B cell (primary cell): ENCODE data around the gene PXDC1. TPM values are rescaled to one million over a fixed set of nuclear protein-coding genes. Genes with fewer than 3 reads are reported as not detected.

Experiments
- ATAC-seq: fragments of 200-7000 bp; cut with Tn5 transposase; one replicate; pipeline ENCODE4 v1.10.0; 2021; ENCODE audit warnings: low read depth, mild to moderate bottlenecking, moderate number of reproducible peaks, moderate library complexity
- CTCF ChIA-PET: fragments of 350-600 bp; sonication (Branson Sonifier 250); formaldehyde crosslinking; loops from one replicate; lab custom pipeline; 2021; ENCODE audit warnings: antibody characterized with exemption, inconsistent platforms; lab: Charles Lee
- POLR2A ChIA-PET: fragments of 350-600 bp; sonication (Branson Sonifier 250); formaldehyde crosslinking; loops from one replicate; lab custom pipeline; 2021; ENCODE audit warnings: antibody characterized with exemption; lab: Charles Lee
- DNase-seq: peaks from one replicate; pipeline ENCODE4 v3.0.0; 2013
- H2AFZ ChIP-seq: 2 replicates; pipeline ENCODE4 v1.6.1; 2012; ENCODE audit warnings: mild to moderate bottlenecking, low read depth, low read length; ENCODE audit not compliant: insufficient read depth, poor library complexity, severe bottlenecking
- H3K27ac ChIP-seq, 2 donors: 1 replicate in 1 of 2; 2 replicates in 1 of 2; pipeline ENCODE4 v1.5.1; 2012 to 2013; ENCODE audit warnings: low read length in 2 of 2, mild to moderate bottlenecking in 2 of 2, moderate library complexity in 1 of 2
- H3K27me3 ChIP-seq, 4 experiments: fragments of 200-600 bp in 1 of 4; sonication (generic) in 1 of 4; replicated peaks in 1 of 4; 1 replicate in 2 of 4; 2 replicates in 2 of 4; pipeline versions ENCODE4 v1.6.1 to v1.7.0; 2013 to 2016; ENCODE audit warnings: low read length in 3 of 4, mild to moderate bottlenecking in 2 of 4, mixed read lengths in 1 of 4, moderate library complexity in 1 of 4; ENCODE audit not compliant: insufficient read depth in 4 of 4, control insufficient read depth in 3 of 4; ENCODE audit errors: control extremely low read depth in 1 of 4
- H3K36me3 ChIP-seq, 2 experiments: replicated peaks in 1 of 2; 1 replicate in 1 of 2; 2 replicates in 1 of 2; pipeline versions ENCODE4 v1.6.1 to v1.7.1; 2013; ENCODE audit warnings: low read length in 1 of 2; ENCODE audit not compliant: insufficient read depth in 2 of 2, control insufficient read depth in 1 of 2; ENCODE audit errors: control extremely low read depth in 1 of 2, extremely low read depth in 1 of 2
- H3K4me1 ChIP-seq, 2 donors: fragments of 200-600 bp in 1 of 2; sonication (generic) in 1 of 2; 1 replicate in 1 of 2; 2 replicates in 1 of 2; pipeline versions ENCODE4 v1.5.1 to v1.6.1; 2013 to 2017; ENCODE audit warnings: low read length in 2 of 2; ENCODE audit not compliant: control insufficient read depth in 2 of 2, insufficient read depth in 2 of 2
- H3K4me2 ChIP-seq: replicated peaks from 2 replicates; pipeline ENCODE3; 2012; ENCODE audit warnings: mild to moderate bottlenecking, low read depth, low read length; ENCODE audit not compliant: poor library complexity, severe bottlenecking
- H3K4me3 ChIP-seq, 5 experiments: fragments of 200-600 bp in 1 of 5; sonication (generic) in 1 of 5; 1 replicate in 3 of 5; 2 replicates in 2 of 5; pipeline versions ENCODE4 v1.5.1 to v1.7.0; 2011 to 2016; ENCODE audit warnings: low read length in 4 of 5, mild to moderate bottlenecking in 4 of 5, low read depth in 2 of 5, control low read depth in 1 of 5, moderate library complexity in 1 of 5; ENCODE audit not compliant: insufficient read depth in 1 of 5; ENCODE audit errors: control extremely low read depth in 1 of 5, extremely low read depth in 1 of 5
- H3K79me2 ChIP-seq: fragments of 200-600 bp; sonication (generic); one replicate; pipeline ENCODE4 v1.6.0; 2016; ENCODE audit warnings: low read length; ENCODE audit not compliant: control insufficient read depth, insufficient read depth
- H3K9ac ChIP-seq: fragments of 200-600 bp; sonication (generic); 2 replicates; pipeline ENCODE4 v1.6.1; 2017; ENCODE audit warnings: mild to moderate bottlenecking, low read length, moderate library complexity
- H3K9me3 ChIP-seq, 3 donors: one replicate each; pipeline versions ENCODE4 v1.6.1 to v1.7.1; 2013; ENCODE audit warnings: low read length in 2 of 3; ENCODE audit not compliant: control insufficient read depth in 2 of 3, insufficient read depth in 1 of 3; ENCODE audit errors: control extremely low read depth in 1 of 3
- H4K20me1 ChIP-seq: 2 replicates; pipeline ENCODE4 v1.6.0; 2012; ENCODE audit warnings: mild to moderate bottlenecking, low read length; ENCODE audit not compliant: insufficient read depth, control insufficient read depth, poor library complexity, severe bottlenecking
- H3K27ac Mint-ChIP-seq: one replicate; pipeline ENCODE4 v1.8.0; 2021; ENCODE audit warnings: mixed read lengths
- H3K27me3 Mint-ChIP-seq: one replicate; pipeline ENCODE4 v1.8.0; 2021; ENCODE audit warnings: mixed read lengths
- H3K4me1 Mint-ChIP-seq: one replicate; pipeline ENCODE4 v1.8.0; 2021; ENCODE audit warnings: mixed read lengths
- H3K4me3 Mint-ChIP-seq: one replicate; pipeline ENCODE4 v1.8.0; 2021; ENCODE audit warnings: mixed read lengths
- H3K9me3 Mint-ChIP-seq: one replicate; pipeline ENCODE4 v1.8.0; 2022; ENCODE audit warnings: mixed read lengths; ENCODE audit not compliant: insufficient read depth
- CTCF ChIP-seq: fragments of 200-600 bp; IDR thresholded peaks from one replicate; pipeline ENCODE4 v1.8.0; 2022; ENCODE audit warnings: antibody characterized with exemption, mild to moderate bottlenecking
- EZH2 ChIP-seq: IDR thresholded peaks from 2 replicates; pipeline ENCODE4 v1.6.1; 2012; ENCODE audit warnings: borderline replicate concordance, low read depth, mild to moderate bottlenecking, moderate library complexity, low read length; ENCODE audit not compliant: insufficient read depth, poor library complexity, severe bottlenecking
- WGBS: methylation state at CpG from one replicate; pipeline ENCODE4 v1.1.5; 2013; ENCODE audit warnings: missing lambda C conversion rate; ENCODE audit not compliant: insufficient coverage; 5-methylcytosine and 5-hydroxymethylcytosine counted together
- intact Hi-C: fragments of 100-400 bp; cut with micrococcal nuclease; formaldehyde crosslinking; loops from one replicate; pipeline ENCODE4 v1.10.0; 2022
- polyA plus RNA-seq: library from polyadenylated mRNA; depleted of rRNA; stranded (reverse); fragments of >200 nt; gene quantifications from 2 replicates; pipeline ENCODE4 v1.2.3, GENCODE V29; 2012
- total RNA-seq, 2 donors: library from RNA; stranded (reverse); fragments of 120-200 nt in 1 of 2; gene quantifications; 1 replicate in 1 of 2; 2 replicates in 1 of 2; pipeline versions ENCODE4 v1.2.3 to v1.2.4, GENCODE V29; 2013 to 2022

The PXDC1 gene
- total and polyA plus RNA-seq, 2 donors (not counting 1 experiment from before 2014, with no cell fraction given) = 4.7 to 18.9 TPM

- Histone ChIP-seq H2AFZ (peak overlapping the region; percentile 11), H3K79me2 (no peaks in the 10 kb centered on the region), H3K36me3 (no peaks in the 10 kb centered on the region), H4K20me1 (no peaks in the 10 kb centered on the region), H3K4me1 (peaks cover 42 to 59% of the 10 kb centered on the region in 2 donors), H3K4me2 (peak overlapping the region; percentile 59), H3K27me3 (no peaks in the 10 kb centered on the region), H3K9me3 (no peaks in the 10 kb centered on the region), H3K9ac (peak overlapping the region; percentile 25), H3K4me3 (peak overlapping the region in 1 of 5 experiments; percentile 13), H3K27ac (peak overlapping the region; percentile 74 to 89)
- no peaks in the 10 kb centered on the region for H3K9me3 Mint-ChIP-seq
- peak overlapping the region; percentile 80 for H3K4me3 Mint-ChIP-seq
- no peak for TF ChIP-seq EZH2
- no peak for TF ChIP-seq CTCF
- H3K27ac Mint-ChIP-seq = peak overlapping the region; percentile 94
- ATAC-seq (peak; percentile 82), DNase-seq (peak; percentile 89)
- CTCF ChIA-PET = interaction anchor here (0.7 to 7.8 kb wide), 26 partner anchors 9 to 466 kb away, joined by 3 to 85 read pairs (median 5); partner anchors contain the start of gene FAM50B
- peaks cover 74% of the 10 kb centered on the region for H3K4me1 Mint-ChIP-seq
- intact Hi-C loops = loop anchor here (1.0 to 10.0 kb wide), 8 partner anchors 19 to 1256 kb away; partner anchors contain the start of genes ECI2, FAM50B, RPP40 and SLC22A23
- POLR2A ChIA-PET = interaction anchor here (1.2 to 1.8 kb wide), 2 partner anchors 10 to 103 kb away, joined by 7 to 13 read pairs; partner anchors contain the start of gene FAM50B
- 29% methylated on average over 11 of the region's 11 CpGs for WGBS
- H3K27me3 Mint-ChIP-seq = no peaks in the 10 kb centered on the region
Measured at GRCh38 chr6:3746119-3746691, 5.3 kb downstream of the PXDC1 start.
